ENCODE results near the gene FOXN4. TPM values are rescaled to one million over a fixed set of nuclear protein-coding genes. Genes with fewer than 3 reads are reported as not detected.

FOXN4 gene
- total RNA-seq, 4 donors from 2014 or later: not detected

- TF ChIP-seq POLR2A (IDR thresholded peaks at IDR 0.05) (no peak), EP300 (IDR thresholded peaks at IDR 0.05) (no peak), POLR2AphosphoS5 (IDR thresholded peaks at IDR 0.05) (no peak)
- TF ChIP-seq, protein P1, sequence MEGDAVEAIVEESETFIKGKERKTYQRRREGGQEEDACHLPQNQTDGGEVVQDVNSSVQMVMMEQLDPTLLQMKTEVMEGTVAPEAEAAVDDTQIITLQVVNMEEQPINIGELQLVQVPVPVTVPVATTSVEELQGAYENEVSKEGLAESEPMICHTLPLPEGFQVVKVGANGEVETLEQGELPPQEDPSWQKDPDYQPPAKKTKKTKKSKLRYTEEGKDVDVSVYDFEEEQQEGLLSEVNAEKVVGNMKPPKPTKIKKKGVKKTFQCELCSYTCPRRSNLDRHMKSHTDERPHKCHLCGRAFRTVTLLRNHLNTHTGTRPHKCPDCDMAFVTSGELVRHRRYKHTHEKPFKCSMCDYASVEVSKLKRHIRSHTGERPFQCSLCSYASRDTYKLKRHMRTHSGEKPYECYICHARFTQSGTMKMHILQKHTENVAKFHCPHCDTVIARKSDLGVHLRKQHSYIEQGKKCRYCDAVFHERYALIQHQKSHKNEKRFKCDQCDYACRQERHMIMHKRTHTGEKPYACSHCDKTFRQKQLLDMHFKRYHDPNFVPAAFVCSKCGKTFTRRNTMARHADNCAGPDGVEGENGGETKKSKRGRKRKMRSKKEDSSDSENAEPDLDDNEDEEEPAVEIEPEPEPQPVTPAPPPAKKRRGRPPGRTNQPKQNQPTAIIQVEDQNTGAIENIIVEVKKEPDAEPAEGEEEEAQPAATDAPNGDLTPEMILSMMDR (IDR thresholded peaks at IDR 0.05): peak; percentile 42 to 52
- Histone ChIP-seq H3K36me3 (peaks cover 64% of the 10 kb centered on the region), H3K4me3 (no peak overlapping the region), H3K27ac (peak overlapping the region; percentile 10), H3K9me3 (no peaks in the 10 kb centered on the region), H3K27me3 (no peaks in the 10 kb centered on the region), H3K4me1 (no peaks in the 10 kb centered on the region)
- DNase-seq (ENCODE audit: low spot score in 2 of 2): peak; percentile 82 to 90
- WGBS: 59% methylated on average over 23 of the region's 23 CpGs
Observed at GRCh38 chr12:109264095-109264942, 44.8 kb downstream of the FOXN4 start.

GRCh38 chr12:109263439-109263838 lies 45.6 kb downstream of the FOXN4 start:
- Histone ChIP-seq H3K36me3 (peaks cover 72% of the 10 kb centered on the region), H3K27ac (no peak overlapping the region), H3K4me3 (no peak overlapping the region), H3K4me1 (no peaks in the 10 kb centered on the region), H3K27me3 (no peaks in the 10 kb centered on the region), H3K9me3 (no peaks in the 10 kb centered on the region)
- TF ChIP-seq EP300 (IDR thresholded peaks at IDR 0.05): no peak
- no peak for TF ChIP-seq POLR2A (IDR thresholded peaks at IDR 0.05)
- no peak for TF ChIP-seq POLR2AphosphoS5 (IDR thresholded peaks at IDR 0.05)
- TF ChIP-seq, protein P1 (IDR thresholded peaks at IDR 0.05): no peak
- WGBS: 100% methylated on average over 3 of the region's 3 CpGs
- DNase-seq (ENCODE audit: low spot score in 2 of 2): no peak

DNA sequence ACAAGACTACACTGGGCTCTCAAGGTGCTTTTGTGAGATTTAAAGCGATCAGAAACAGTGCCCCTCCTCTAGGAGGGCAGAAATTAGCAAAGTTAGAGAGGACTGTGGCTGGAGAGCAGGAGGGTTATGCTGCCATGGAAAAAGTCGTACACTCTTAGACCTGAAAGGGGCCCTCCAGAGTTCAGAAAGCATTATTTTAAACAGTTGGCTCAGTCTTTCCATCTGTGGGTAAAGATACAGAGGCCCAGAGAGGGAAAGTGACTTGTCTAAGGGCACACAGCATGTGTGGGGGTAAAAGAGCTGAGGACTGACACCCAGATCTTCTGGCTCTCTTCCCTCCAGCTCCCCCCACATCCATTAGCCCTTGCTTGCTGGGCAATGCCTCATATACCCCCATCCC lies 47.1 kb downstream of the FOXN4 start:
- whole genome bisulfite sequencing: 90% methylated on average over 2 of the region's 2 CpGs
- Histone ChIP-seq H3K4me1 (no peaks in the 10 kb centered on the region), H3K36me3 (peaks cover 78% of the 10 kb centered on the region), H3K9me3 (no peaks in the 10 kb centered on the region), H3K27ac (no peak overlapping the region), H3K4me3 (no peak overlapping the region), H3K27me3 (no peaks in the 10 kb centered on the region)
- TF ChIP-seq POLR2AphosphoS5 (IDR thresholded peaks at IDR 0.05): no peak
- TF ChIP-seq, protein P1 (IDR thresholded peaks at IDR 0.05): no peak
- TF ChIP-seq EP300 (IDR thresholded peaks at IDR 0.05): no peak
- no peak for TF ChIP-seq POLR2A (IDR thresholded peaks at IDR 0.05)
- DNase-seq (ENCODE audit: low spot score in 2 of 2): no peak

DNA sequence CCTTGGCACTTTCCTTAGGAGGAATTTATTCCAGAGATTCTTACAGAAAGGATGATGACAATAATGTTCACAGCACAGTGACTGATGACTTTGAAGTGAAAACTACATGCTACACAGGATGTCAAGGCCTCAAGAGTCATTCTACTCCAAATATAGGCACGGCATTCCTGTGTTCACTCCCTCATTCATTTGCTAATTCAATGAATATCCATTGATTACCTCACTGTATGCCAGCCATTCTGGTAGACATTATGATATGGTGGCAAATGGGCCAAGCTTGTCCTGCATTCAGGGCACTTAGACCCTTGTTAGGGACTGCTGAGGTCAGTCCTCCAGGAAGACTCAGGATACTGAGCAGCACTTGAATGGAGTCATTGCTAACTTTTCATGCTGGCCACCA lies 48.0 kb downstream of the FOXN4 start:
- no peak overlapping the region for H3K27ac ChIP-seq
- H3K4me3 ChIP-seq: no peak overlapping the region
- WGBS: 91% methylated on average over 1 of the region's 1 CpG
- no peaks in the 10 kb centered on the region for H3K4me1 ChIP-seq
- no peak for DNase-seq (ENCODE audit: low spot score in 2 of 2)
- H3K9me3 ChIP-seq: no peaks in the 10 kb centered on the region
- no peak for TF ChIP-seq EP300 (IDR thresholded peaks at IDR 0.05)
- no peaks in the 10 kb centered on the region for H3K27me3 ChIP-seq
- H3K36me3 ChIP-seq: peaks cover 79% of the 10 kb centered on the region

GRCh38 chr12:109259545-109259895 lies 49.6 kb downstream of the FOXN4 start:
- Histone ChIP-seq H3K9me3 (no peaks in the 10 kb centered on the region), H3K27ac (no peak overlapping the region), H3K36me3 (peaks cover 76% of the 10 kb centered on the region), H3K4me1 (no peaks in the 10 kb centered on the region), H3K27me3 (no peaks in the 10 kb centered on the region), H3K4me3 (no peak overlapping the region)
- no peak for DNase-seq (ENCODE audit: low spot score in 2 of 2)
- 79% methylated on average over 1 of the region's 1 CpG for WGBS
- no peak for TF ChIP-seq POLR2A (IDR thresholded peaks at IDR 0.05)
- TF ChIP-seq POLR2AphosphoS5 (IDR thresholded peaks at IDR 0.05): no peak
- no peak for TF ChIP-seq EP300 (IDR thresholded peaks at IDR 0.05)
- TF ChIP-seq, protein P1 (IDR thresholded peaks at IDR 0.05): no peak

Measured in suprapubic skin (tissue), 4 donors.